ENCODE results near the gene COX14. TPM values are rescaled to one million over a fixed set of nuclear protein-coding genes. Genes with fewer than 3 reads are reported as not detected.
"Not testable (repeated sequence)": the region's sequence is repeated elsewhere in the genome, so short reads cannot be mapped to it uniquely, and the experiment has no call there.

Gene COX14
- total RNA-seq, 5 donors from 2014 or later (not counting 1 experiment from before 2014, with no cell fraction given): 38.0 to 49.9 (median 43.9) TPM

DNA sequence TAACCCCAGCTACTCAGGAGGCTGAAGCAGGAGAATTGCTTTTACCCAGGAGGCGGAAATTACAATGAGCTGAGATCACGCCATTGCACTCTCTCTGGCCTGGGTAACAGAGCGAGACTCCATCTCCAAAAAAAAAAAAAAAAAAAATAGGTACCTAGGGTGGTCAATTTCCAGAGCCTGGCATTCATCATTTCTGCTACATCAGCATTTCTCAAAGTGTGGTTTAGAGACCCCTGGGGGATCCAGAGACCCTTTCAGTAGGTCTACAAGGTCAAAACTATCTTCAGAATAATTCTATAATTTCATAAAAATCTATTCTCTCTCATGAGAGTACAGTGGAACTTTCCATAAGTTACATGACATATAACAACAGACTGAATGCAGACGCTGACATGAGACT, 35.2 kb downstream of the COX14 start:
- CTCF ChIA-PET: interaction anchor here (0.5 to 1.6 kb wide), 3 partner anchors 26 to 1289 kb away, joined by 4 read pairs; no protein-coding TSS in a partner anchor
- WGBS (ENCODE audit: insufficient coverage): no CpG with 5 or more reads among the region's 4 CpGs
- Histone ChIP-seq H3K27me3 (replicated peaks in 1 of 2; ENCODE audit: control insufficient read depth in 2 of 2, extremely low read depth in 1 of 2, insufficient read depth in 2 of 2, low read length in 1 of 2) (no peaks in the 10 kb centered on the region), H3K36me3 (ENCODE audit: control insufficient read depth in 2 of 2, extremely low read depth in 1 of 2, insufficient read depth in 1 of 2, low read length in 1 of 2) (peaks cover 3 to 20% of the 10 kb centered on the region in 2 donors), H3K4me3 (ENCODE audit: control insufficient read depth in 1 of 2, extremely low read depth in 1 of 2, low read length in 1 of 2) (no peak overlapping the region), H3K9me3 (no peaks in the 10 kb centered on the region), H3K4me1 (ENCODE audit: control insufficient read depth in 1 of 2, extremely low read depth in 1 of 2, insufficient read depth in 2 of 2, low read length in 2 of 2) (no peaks in the 10 kb centered on the region), H3K27ac (ENCODE audit: low read length) (no peak overlapping the region)
- Mint-ChIP-seq H3K4me1 (peaks cover 16 to 23% (median 23%) of the 10 kb centered on the region in 3 donors), H3K9me3 (no peaks in the 10 kb centered on the region), H3K27me3 (no peaks in the 10 kb centered on the region), H3K36me3 (peaks cover 12% of the 10 kb centered on the region), H3K27ac (no peak overlapping the region), H3K4me3 (no peak overlapping the region)
- ATAC-seq (replicated peaks in 1 of 4) (no peak), DNase-seq (no peak)
- POLR2A ChIA-PET: interaction anchor here (0.6 to 0.7 kb wide), 3 partner anchors 133 to 843 kb away, joined by 3 to 9 read pairs (median 3); no protein-coding TSS in a partner anchor

DNA sequence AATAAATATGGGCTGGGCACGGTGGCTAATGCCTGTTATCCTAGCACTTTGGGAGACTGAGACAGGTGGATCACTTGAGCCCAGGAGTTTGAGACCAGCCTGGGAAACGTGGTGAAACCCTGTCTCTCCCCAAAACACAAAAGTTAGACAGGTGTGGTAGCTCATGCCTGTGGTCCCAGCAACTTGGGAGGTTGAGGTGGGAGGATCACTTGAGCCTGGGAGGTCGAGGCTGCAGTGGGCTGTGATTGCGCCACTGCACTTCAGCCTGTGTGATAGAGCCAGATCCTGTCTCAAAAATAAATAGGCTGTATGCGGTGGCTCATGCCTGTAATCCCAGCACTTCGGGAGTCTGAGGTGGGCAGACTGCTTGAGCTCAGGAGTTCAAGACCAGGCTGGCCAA, 36.0 kb downstream of the COX14 start:
- H3K4me3 ChIP-seq (ENCODE audit: control insufficient read depth in 1 of 2, extremely low read depth in 1 of 2, low read length in 1 of 2); H3K27ac ChIP-seq (ENCODE audit: low read length); H3K27me3 Mint-ChIP-seq; H3K9me3 ChIP-seq; H3K4me1 ChIP-seq (ENCODE audit: control insufficient read depth in 1 of 2, extremely low read depth in 1 of 2, insufficient read depth in 2 of 2, low read length in 2 of 2); H3K27me3 ChIP-seq (replicated peaks in 1 of 2; ENCODE audit: control insufficient read depth in 2 of 2, extremely low read depth in 1 of 2, insufficient read depth in 2 of 2, low read length in 1 of 2); ATAC-seq (replicated peaks in 1 of 4); H3K4me3 Mint-ChIP-seq; H3K36me3 Mint-ChIP-seq; DNase-seq; H3K27ac Mint-ChIP-seq; H3K9me3 Mint-ChIP-seq: not testable (repeated sequence)
- WGBS (ENCODE audit: insufficient coverage): 100% methylated on average over 1 of the region's 6 CpGs
- POLR2A ChIA-PET: interaction anchor here (0.7 kb wide), 2 partner anchors 12 to 133 kb away, joined by 7 to 9 read pairs; no protein-coding TSS in a partner anchor
- H3K4me1 Mint-ChIP-seq: peaks cover 16 to 25% (median 23%) of the 10 kb centered on the region in 3 donors
- peaks cover 0 to 16% of the 10 kb centered on the region in 2 donors for H3K36me3 ChIP-seq (ENCODE audit: control insufficient read depth in 2 of 2, extremely low read depth in 1 of 2, insufficient read depth in 1 of 2, low read length in 1 of 2)
- CTCF ChIA-PET: interaction anchor here in 1 of 2 donors (0.6 kb wide), 1 partner anchor 689 kb away, joined by 9 read pairs; no protein-coding TSS in a partner anchor

- H3K9me3 Mint-ChIP-seq: no peaks in the 10 kb centered on the region
- Histone ChIP-seq H3K36me3 (ENCODE audit: control insufficient read depth in 2 of 2, extremely low read depth in 1 of 2, insufficient read depth in 1 of 2, low read length in 1 of 2) (peaks cover 6 to 7% of the 10 kb centered on the region in 2 donors), H3K9me3 (no peaks in the 10 kb centered on the region), H3K4me3 (ENCODE audit: control insufficient read depth in 1 of 2, extremely low read depth in 1 of 2, low read length in 1 of 2) (no peak overlapping the region), H3K27ac (ENCODE audit: low read length) (no peak overlapping the region), H3K27me3 (replicated peaks in 1 of 2; ENCODE audit: control insufficient read depth in 2 of 2, extremely low read depth in 1 of 2, insufficient read depth in 2 of 2, low read length in 1 of 2) (no peaks in the 10 kb centered on the region), H3K4me1 (ENCODE audit: control insufficient read depth in 1 of 2, extremely low read depth in 1 of 2, insufficient read depth in 2 of 2, low read length in 2 of 2) (no peaks in the 10 kb centered on the region)
- DNase-seq (no peak), ATAC-seq (replicated peaks in 1 of 4) (no peak)
- no peaks in the 10 kb centered on the region for H3K36me3 Mint-ChIP-seq
- H3K4me3 Mint-ChIP-seq: no peak overlapping the region
- no peaks in the 10 kb centered on the region for H3K27me3 Mint-ChIP-seq
- CTCF ChIA-PET: no interaction called here
- WGBS (ENCODE audit: insufficient coverage): 40% methylated on average over 1 of the region's 3 CpGs
- H3K4me1 Mint-ChIP-seq: peaks cover 16 to 25% (median 23%) of the 10 kb centered on the region in 3 donors
- POLR2A ChIA-PET: interaction anchor here in 1 of 2 donors (0.7 kb wide), 1 partner anchor 34 kb away, joined by 4 read pairs; no protein-coding TSS in a partner anchor
- peak overlapping the region in 1 of 2 donors; percentile 52 for H3K27ac Mint-ChIP-seq
Observed at GRCh38 chr12:50149311-50149710, 37.3 kb downstream of the COX14 start.

GRCh38 chr12:50151047-50151687, 39.1 kb downstream of the COX14 start:
- ATAC-seq (replicated peaks in 1 of 4): no peak
- H3K4me3 ChIP-seq (ENCODE audit: control insufficient read depth in 1 of 2, extremely low read depth in 1 of 2, low read length in 1 of 2): no peak overlapping the region
- no peaks in the 10 kb centered on the region for H3K9me3 Mint-ChIP-seq
- H3K27me3 ChIP-seq (replicated peaks in 1 of 2; ENCODE audit: control insufficient read depth in 2 of 2, extremely low read depth in 1 of 2, insufficient read depth in 2 of 2, low read length in 1 of 2): no peaks in the 10 kb centered on the region
- H3K27ac Mint-ChIP-seq: peak overlapping the region; percentile 4 to 17
- H3K9me3 ChIP-seq: no peaks in the 10 kb centered on the region
- no peak for DNase-seq
- no peaks in the 10 kb centered on the region for H3K4me1 ChIP-seq (ENCODE audit: control insufficient read depth in 1 of 2, extremely low read depth in 1 of 2, insufficient read depth in 2 of 2, low read length in 2 of 2)
- no peak overlapping the region for H3K27ac ChIP-seq (ENCODE audit: low read length)
- ChIA-PET CTCF (no interaction called here), POLR2A (interaction anchor here in 1 of 2 donors (0.6 kb wide), 1 partner anchor 59 kb away, joined by 6 read pairs; no protein-coding TSS in a partner anchor)
- whole genome bisulfite sequencing (ENCODE audit: insufficient coverage): 75% methylated on average over 1 of the region's 1 CpG
- H3K36me3 ChIP-seq (ENCODE audit: control insufficient read depth in 2 of 2, extremely low read depth in 1 of 2, insufficient read depth in 1 of 2, low read length in 1 of 2): peaks cover 6 to 7% of the 10 kb centered on the region in 2 donors
- H3K4me3 Mint-ChIP-seq: no peak overlapping the region
- H3K27me3 Mint-ChIP-seq: no peaks in the 10 kb centered on the region
- H3K4me1 Mint-ChIP-seq: peaks cover 11 to 20% (median 20%) of the 10 kb centered on the region in 3 donors
- H3K36me3 Mint-ChIP-seq: no peaks in the 10 kb centered on the region

DNA sequence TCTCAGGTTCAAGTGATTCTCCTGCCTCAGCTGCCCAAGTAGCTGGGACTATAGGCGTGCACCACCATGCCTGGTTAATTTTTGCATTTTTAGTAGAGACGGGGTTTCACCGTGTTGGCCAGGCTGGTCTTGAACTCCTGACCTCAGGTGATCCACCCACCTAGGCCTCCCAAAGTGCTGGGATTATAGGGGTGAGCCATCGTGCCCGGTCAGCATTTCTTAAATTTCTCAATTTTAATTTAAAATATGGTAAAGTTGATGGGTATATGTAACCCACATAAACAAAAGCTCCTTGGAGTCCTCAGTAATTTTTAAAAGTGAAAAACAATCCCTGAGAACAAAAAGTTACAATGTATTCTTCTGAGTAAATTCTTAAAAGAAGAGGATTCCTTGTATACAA, 42.9 kb downstream of the COX14 start:
- H3K4me3 Mint-ChIP-seq; H3K9me3 ChIP-seq; ATAC-seq (replicated peaks in 1 of 4); POLR2A ChIA-PET; H3K36me3 Mint-ChIP-seq; H3K4me1 ChIP-seq (ENCODE audit: control insufficient read depth in 1 of 2, extremely low read depth in 1 of 2, insufficient read depth in 2 of 2, low read length in 2 of 2); H3K4me3 ChIP-seq (ENCODE audit: control insufficient read depth in 1 of 2, extremely low read depth in 1 of 2, low read length in 1 of 2); H3K27me3 ChIP-seq (replicated peaks in 1 of 2; ENCODE audit: control insufficient read depth in 2 of 2, extremely low read depth in 1 of 2, insufficient read depth in 2 of 2, low read length in 1 of 2); H3K36me3 ChIP-seq (ENCODE audit: control insufficient read depth in 2 of 2, extremely low read depth in 1 of 2, insufficient read depth in 1 of 2, low read length in 1 of 2); H3K27me3 Mint-ChIP-seq; DNase-seq; H3K27ac Mint-ChIP-seq; H3K27ac ChIP-seq (ENCODE audit: low read length); H3K9me3 Mint-ChIP-seq: not testable (repeated sequence)
- peaks cover 25 to 28% (median 28%) of the 10 kb centered on the region in 3 donors for H3K4me1 Mint-ChIP-seq
- WGBS (ENCODE audit: insufficient coverage): no CpG with 5 or more reads among the region's 5 CpGs
- CTCF ChIA-PET: interaction anchor here (0.5 to 2.0 kb wide), 2 partner anchors 43 to 1077 kb away, joined by 8 read pairs; partner anchors contain the start of gene COX14 (in 1 of the 2)

DNA sequence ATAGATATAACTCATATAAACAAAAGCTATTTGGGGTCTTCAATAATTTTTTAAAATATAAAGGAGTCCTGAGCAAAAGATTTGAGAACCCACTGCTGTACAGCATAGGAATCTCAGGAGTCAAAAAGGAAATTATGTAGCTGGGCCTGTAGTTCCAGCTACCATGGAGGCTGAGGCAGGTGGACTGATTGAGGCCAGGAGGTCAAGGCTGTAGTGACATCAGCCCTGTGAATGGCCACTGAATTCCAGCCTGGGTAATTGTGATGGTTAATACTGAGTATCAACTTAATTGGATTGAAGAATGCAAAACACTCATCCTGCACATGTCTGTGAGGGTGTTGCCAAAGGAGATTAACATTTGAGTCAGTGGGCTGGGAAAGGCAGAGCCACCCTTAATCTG, 44.6 kb downstream of the COX14 start:
- POLR2A ChIA-PET: no interaction called here
- H3K27me3 Mint-ChIP-seq: no peaks in the 10 kb centered on the region
- H3K27ac Mint-ChIP-seq: no peak overlapping the region
- DNase-seq (no peak), ATAC-seq (replicated peaks in 1 of 4) (no peak)
- H3K4me1 Mint-ChIP-seq: peaks cover 29 to 30% (median 29%) of the 10 kb centered on the region in 3 donors
- no peaks in the 10 kb centered on the region for H3K9me3 Mint-ChIP-seq
- H3K36me3 ChIP-seq (ENCODE audit: control insufficient read depth in 2 of 2, extremely low read depth in 1 of 2, insufficient read depth in 1 of 2, low read length in 1 of 2): peaks cover 3 to 7% of the 10 kb centered on the region in 2 donors
- peaks cover 10% of the 10 kb centered on the region for H3K36me3 Mint-ChIP-seq
- no peak overlapping the region for H3K27ac ChIP-seq (ENCODE audit: low read length)
- no peak overlapping the region for H3K4me3 Mint-ChIP-seq
- no peak overlapping the region for H3K4me3 ChIP-seq (ENCODE audit: control insufficient read depth in 1 of 2, extremely low read depth in 1 of 2, low read length in 1 of 2)
- H3K9me3 ChIP-seq: no peaks in the 10 kb centered on the region
- no peaks in the 10 kb centered on the region for H3K4me1 ChIP-seq (ENCODE audit: control insufficient read depth in 1 of 2, extremely low read depth in 1 of 2, insufficient read depth in 2 of 2, low read length in 2 of 2)
- no peaks in the 10 kb centered on the region for H3K27me3 ChIP-seq (replicated peaks in 1 of 2; ENCODE audit: control insufficient read depth in 2 of 2, extremely low read depth in 1 of 2, insufficient read depth in 2 of 2, low read length in 1 of 2)
- CTCF ChIA-PET: interaction anchor here in 1 of 2 donors (0.7 to 1.0 kb wide), 2 partner anchors 16 to 67 kb away, joined by 3 read pairs; no protein-coding TSS in a partner anchor
